GM12873 (cell line): ENCODE measurements around the gene PM20D2.

ENCODE experiments used
- TF ChIP-seq, protein P1 (sequence below): IDR thresholded peaks from 2 replicates; pipeline ENCODE4 v1.5.1; 2012; ENCODE audit warnings: low read depth, mild to moderate bottlenecking, moderate library complexity, low read length, control low read depth; ENCODE audit not compliant: insufficient read depth; ENCODE audit errors: missing control alignments

The PM20D2 gene

GRCh38 chr6:89145091-89145955, 532 bp upstream of the PM20D2 start:
- TF ChIP-seq, protein P1, sequence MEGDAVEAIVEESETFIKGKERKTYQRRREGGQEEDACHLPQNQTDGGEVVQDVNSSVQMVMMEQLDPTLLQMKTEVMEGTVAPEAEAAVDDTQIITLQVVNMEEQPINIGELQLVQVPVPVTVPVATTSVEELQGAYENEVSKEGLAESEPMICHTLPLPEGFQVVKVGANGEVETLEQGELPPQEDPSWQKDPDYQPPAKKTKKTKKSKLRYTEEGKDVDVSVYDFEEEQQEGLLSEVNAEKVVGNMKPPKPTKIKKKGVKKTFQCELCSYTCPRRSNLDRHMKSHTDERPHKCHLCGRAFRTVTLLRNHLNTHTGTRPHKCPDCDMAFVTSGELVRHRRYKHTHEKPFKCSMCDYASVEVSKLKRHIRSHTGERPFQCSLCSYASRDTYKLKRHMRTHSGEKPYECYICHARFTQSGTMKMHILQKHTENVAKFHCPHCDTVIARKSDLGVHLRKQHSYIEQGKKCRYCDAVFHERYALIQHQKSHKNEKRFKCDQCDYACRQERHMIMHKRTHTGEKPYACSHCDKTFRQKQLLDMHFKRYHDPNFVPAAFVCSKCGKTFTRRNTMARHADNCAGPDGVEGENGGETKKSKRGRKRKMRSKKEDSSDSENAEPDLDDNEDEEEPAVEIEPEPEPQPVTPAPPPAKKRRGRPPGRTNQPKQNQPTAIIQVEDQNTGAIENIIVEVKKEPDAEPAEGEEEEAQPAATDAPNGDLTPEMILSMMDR, result no peak

DNA sequence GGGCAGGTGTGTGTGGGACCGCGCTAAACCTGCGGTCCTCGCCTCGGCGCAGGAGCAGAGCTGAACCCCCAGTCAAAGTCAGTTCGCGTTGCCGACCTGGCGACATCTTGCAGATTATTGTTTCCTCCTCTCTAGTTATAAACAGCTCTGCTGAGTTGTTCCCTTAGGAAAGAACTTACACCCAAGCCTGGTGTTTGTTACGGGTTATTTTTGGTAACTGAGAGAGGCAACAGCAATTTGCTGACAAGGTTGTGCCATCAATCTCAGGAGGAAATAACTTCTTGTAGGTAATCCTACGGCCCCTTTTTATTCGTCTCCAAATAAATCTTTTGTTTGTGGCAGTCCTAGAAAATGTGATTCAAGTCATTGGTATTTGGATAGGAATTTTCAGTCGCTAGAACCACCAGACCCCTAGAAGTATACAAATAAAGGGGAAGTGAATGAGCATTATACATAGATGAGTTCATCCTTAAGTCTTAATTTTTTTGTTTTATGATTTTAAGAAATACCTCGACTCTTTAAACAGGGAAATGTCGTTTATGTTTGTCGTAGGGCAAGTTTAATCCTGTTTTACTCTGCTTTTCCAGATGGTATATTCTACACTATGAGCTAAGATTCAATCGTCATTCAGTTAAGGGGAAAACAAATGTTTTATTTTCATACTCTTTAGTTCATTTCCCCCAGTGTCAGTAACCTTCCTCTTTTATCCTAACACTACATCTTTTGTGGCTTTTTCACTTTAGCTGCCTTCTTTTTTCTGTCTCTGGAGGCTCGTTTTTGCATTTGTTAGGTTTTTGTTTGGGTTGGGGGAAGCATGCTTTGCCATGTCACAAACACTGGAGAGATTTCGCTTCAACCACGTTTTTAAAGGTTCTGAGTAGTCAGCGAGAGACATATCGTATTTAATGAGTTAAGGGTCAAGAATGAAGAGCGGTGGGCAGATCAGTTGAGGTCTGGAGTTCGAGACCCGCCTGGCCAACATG, 1.2 kb downstream of the PM20D2 start:
- TF ChIP-seq, protein P1, result no peak

- TF ChIP-seq, protein P1, result no peak
These were observed 2.3 kb downstream of the PM20D2 start for GRCh38 chr6:89148016-89148750.

DNA sequence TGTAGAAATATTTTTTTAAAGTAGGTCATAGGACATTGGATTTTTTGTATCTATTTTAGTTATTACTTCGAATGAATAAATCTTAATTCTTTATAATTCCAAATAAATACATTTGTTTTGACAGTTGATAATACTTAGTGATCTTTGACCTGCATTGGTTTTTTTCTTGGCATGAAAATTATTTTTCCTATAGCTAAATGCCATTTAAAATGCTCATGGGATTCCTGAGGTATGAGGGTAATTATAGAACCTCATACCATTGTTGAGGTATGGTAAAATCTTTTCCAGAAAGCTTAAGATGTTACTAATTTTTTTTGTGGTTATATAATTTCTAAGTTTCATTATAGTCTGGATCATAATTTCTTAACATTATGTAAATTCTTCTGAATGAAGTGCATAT, 8.3 kb downstream of the PM20D2 start:
- TF ChIP-seq, protein P1, result no peak

DNA sequence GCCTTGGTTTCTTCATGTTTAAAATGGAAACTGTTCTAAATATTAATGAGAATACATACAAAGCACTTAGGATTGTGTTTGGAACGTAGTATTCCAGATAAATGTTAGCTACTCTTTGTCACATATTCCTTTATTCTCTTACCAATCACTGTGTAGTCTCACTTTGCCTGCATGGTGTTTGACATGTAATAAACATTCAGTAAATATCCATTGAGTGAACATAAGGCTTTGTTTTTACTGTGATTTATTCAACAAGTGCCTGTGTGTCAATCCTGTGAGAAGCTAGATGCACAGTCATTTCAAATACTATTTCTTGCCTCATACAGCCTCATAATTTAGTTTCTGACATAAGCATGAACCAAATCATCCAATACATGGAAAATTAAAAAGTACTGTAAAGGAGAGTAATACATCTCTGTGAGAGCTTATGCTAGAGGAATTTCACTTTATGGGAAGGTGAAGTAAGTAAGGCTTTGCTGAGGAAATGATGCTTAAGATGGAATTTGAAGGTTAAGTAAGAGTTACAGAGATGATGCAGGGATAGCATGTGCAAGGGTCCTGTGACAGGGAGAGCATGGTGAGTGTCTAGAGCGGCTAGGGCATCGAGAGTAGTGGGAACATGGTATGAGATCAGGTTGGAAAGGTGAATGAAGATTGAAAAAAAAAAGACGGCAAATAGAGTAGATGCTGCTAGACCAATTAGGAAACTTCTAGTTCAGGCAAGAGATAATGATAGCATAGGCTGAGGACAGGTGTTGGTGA, 14.7 kb downstream of the PM20D2 start:
- TF ChIP-seq, protein P1, result no peak

GRCh38 chr6:89161326-89162046, 15.6 kb downstream of the PM20D2 start:
- TF ChIP-seq, protein P1, result no peak
